ENCODE data around the gene ASIC4.

Gene ASIC4

DNA sequence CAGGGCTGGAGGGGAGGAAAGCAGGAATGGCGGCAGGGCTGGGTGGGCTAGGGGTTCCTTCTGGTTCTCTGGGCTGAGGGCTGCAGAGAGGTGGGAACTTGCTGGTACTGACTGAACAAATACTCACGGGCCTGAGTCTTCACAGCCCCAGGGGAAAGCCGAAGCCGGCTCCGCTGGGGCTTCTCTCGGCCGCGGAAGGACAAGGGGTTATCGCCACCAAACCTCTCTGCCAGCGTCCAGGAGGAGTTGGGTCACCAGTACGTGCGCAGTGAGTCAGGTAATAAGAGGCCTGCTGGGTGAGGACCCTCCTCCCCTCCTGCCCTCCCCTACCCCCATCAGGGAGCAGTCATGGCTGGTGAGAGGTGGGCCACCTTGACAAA lies 29.1 kb upstream of the ASIC4 start:
- Histone ChIP-seq H3K4me3 (replicated peaks; ENCODE audit: insufficient read depth, low read length) (no peak overlapping the region), H3K27me3 (ENCODE audit: insufficient read depth, poor library complexity, severe bottlenecking) (peaks cover 50% of the 10 kb centered on the region), H3K27ac (replicated peaks) (no peak overlapping the region)
- TF ChIP-seq GABPA (IDR thresholded peaks at IDR 0.05; ENCODE audit: low read depth) (no peak), SPI1 (IDR thresholded peaks at IDR 0.05; ENCODE audit: borderline replicate concordance, low read depth) (no peak)
- TF ChIP-seq, protein P1, sequence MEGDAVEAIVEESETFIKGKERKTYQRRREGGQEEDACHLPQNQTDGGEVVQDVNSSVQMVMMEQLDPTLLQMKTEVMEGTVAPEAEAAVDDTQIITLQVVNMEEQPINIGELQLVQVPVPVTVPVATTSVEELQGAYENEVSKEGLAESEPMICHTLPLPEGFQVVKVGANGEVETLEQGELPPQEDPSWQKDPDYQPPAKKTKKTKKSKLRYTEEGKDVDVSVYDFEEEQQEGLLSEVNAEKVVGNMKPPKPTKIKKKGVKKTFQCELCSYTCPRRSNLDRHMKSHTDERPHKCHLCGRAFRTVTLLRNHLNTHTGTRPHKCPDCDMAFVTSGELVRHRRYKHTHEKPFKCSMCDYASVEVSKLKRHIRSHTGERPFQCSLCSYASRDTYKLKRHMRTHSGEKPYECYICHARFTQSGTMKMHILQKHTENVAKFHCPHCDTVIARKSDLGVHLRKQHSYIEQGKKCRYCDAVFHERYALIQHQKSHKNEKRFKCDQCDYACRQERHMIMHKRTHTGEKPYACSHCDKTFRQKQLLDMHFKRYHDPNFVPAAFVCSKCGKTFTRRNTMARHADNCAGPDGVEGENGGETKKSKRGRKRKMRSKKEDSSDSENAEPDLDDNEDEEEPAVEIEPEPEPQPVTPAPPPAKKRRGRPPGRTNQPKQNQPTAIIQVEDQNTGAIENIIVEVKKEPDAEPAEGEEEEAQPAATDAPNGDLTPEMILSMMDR (IDR thresholded peaks at IDR 0.05; ENCODE audit: insufficient read depth, low read length): no peak
- no peak for DNase-seq (ENCODE audit: low read depth in 1 of 2, low spot score in 1 of 2)

DNA sequence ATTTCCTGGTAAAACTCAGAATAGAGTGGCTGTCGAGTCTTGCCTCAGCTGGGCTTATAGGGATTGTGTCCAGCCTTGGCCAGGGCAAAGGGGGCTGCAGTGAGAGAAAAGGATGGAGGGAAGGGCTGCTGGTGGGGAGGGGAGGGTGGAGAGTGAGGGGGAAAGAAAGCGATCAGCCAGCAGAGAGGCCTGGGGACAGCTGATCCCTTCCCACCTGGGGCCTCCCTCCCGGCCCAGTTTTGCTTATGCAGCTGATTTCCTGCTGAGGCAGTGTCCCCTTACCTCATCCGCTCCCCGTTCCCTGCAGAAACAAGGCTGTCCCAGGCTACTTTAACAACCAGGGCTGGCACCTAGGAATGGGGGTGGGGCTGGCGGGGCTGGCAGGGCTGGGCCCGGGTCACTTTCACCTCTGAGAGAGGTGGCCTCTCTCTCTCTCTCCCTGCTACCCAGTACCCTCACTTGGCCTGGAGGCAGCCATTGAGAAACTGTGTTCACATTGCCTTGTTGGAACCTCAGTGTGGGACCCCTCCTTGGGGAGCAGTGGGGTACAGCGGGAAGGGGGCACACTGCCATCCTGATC lies 27.8 kb upstream of the ASIC4 start:
- Histone ChIP-seq H3K4me3 (replicated peaks; ENCODE audit: insufficient read depth, low read length) (no peak overlapping the region), H3K27ac (replicated peaks) (no peak overlapping the region), H3K27me3 (ENCODE audit: insufficient read depth, poor library complexity, severe bottlenecking) (peaks cover 52% of the 10 kb centered on the region)
- TF ChIP-seq, protein P2, sequence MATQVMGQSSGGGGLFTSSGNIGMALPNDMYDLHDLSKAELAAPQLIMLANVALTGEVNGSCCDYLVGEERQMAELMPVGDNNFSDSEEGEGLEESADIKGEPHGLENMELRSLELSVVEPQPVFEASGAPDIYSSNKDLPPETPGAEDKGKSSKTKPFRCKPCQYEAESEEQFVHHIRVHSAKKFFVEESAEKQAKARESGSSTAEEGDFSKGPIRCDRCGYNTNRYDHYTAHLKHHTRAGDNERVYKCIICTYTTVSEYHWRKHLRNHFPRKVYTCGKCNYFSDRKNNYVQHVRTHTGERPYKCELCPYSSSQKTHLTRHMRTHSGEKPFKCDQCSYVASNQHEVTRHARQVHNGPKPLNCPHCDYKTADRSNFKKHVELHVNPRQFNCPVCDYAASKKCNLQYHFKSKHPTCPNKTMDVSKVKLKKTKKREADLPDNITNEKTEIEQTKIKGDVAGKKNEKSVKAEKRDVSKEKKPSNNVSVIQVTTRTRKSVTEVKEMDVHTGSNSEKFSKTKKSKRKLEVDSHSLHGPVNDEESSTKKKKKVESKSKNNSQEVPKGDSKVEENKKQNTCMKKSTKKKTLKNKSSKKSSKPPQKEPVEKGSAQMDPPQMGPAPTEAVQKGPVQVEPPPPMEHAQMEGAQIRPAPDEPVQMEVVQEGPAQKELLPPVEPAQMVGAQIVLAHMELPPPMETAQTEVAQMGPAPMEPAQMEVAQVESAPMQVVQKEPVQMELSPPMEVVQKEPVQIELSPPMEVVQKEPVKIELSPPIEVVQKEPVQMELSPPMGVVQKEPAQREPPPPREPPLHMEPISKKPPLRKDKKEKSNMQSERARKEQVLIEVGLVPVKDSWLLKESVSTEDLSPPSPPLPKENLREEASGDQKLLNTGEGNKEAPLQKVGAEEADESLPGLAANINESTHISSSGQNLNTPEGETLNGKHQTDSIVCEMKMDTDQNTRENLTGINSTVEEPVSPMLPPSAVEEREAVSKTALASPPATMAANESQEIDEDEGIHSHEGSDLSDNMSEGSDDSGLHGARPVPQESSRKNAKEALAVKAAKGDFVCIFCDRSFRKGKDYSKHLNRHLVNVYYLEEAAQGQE (IDR thresholded peaks at IDR 0.05; ENCODE audit: insufficient replicate concordance, low read depth): no peak
- TF ChIP-seq GABPA (IDR thresholded peaks at IDR 0.05; ENCODE audit: low read depth) (no peak), POLR2AphosphoS5 (IDR thresholded peaks at IDR 0.05; ENCODE audit: low read depth) (no peak), SPI1 (IDR thresholded peaks at IDR 0.05; ENCODE audit: borderline replicate concordance, low read depth) (no peak)
- TF ChIP-seq, protein P1 (IDR thresholded peaks at IDR 0.05; ENCODE audit: insufficient read depth, low read length): no peak
- DNase-seq (ENCODE audit: low read depth in 1 of 2, low spot score in 1 of 2): no peak

DNA sequence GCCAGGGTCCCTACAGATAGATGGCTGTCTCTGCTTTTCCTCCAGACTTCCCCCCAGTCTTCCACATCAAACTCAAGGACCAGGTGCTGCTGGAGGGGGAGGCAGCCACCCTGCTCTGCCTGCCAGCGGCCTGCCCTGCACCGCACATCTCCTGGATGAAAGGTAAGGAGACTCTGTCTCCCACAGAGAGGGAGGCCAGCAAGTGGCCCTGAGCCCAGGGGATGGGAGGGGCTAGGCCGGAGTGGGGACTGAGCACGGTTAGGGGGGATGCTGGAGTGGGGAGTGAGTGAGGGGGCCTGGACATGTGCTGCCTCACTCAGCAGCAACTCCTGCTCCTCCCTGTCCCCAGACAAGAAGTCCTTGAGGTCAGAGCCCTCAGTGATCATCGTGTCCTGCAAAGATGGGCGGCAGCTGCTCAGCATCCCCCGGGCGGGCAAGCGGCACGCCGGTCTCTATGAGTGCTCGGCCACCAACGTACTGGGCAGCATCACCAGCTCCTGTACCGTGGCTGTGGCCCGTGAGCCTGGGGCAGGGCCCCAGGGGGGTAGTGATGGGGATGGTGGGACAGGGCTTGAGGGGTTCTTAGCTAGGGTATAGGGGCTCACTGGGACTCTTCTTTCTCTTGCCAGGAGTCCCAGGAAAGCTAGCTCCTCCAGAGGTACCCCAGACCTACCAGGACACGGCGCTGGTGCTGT lies 26.0 kb upstream of the ASIC4 start:
- no peak overlapping the region for H3K27ac ChIP-seq (replicated peaks)
- H3K4me3 ChIP-seq (replicated peaks; ENCODE audit: insufficient read depth, low read length): no peak overlapping the region
- TF ChIP-seq, protein P2 (IDR thresholded peaks at IDR 0.05; ENCODE audit: insufficient replicate concordance, low read depth): no peak
- TF ChIP-seq, protein P1 (IDR thresholded peaks at IDR 0.05; ENCODE audit: insufficient read depth, low read length): no peak
- TF ChIP-seq SPI1 (IDR thresholded peaks at IDR 0.05; ENCODE audit: borderline replicate concordance, low read depth): no peak
- no peak for TF ChIP-seq POLR2AphosphoS5 (IDR thresholded peaks at IDR 0.05; ENCODE audit: low read depth)
- no peak for TF ChIP-seq GABPA (IDR thresholded peaks at IDR 0.05; ENCODE audit: low read depth)
- peaks cover 38% of the 10 kb centered on the region for H3K27me3 ChIP-seq (ENCODE audit: insufficient read depth, poor library complexity, severe bottlenecking)
- no peak for DNase-seq (ENCODE audit: low read depth in 1 of 2, low spot score in 1 of 2)

Data from HL-60 (cell line).